Dermis microvascular lymphatic vessel endothelial cell (primary cell): ENCODE data around the gene SEMA5B. TPM values are rescaled to one million over a fixed set of nuclear protein-coding genes. Genes with fewer than 3 reads are reported as not detected.

Experiments
- DNase-seq, 2 donors: peaks; one replicate each; pipeline versions ENCODE4 v3.0.0 to v3.0.0-alpha.2; 2010; ENCODE audit warnings: low read depth in 2 of 2
- total RNA-seq: library from RNA; depleted of rRNA; stranded (reverse); fragments of >200 nt; gene quantifications from 2 replicates; pipeline ENCODE4 v1.2.1, GENCODE V29; 2014

The SEMA5B gene
- total RNA-seq, 1 donor from 2014 or later, result under 0.01 TPM

DNA sequence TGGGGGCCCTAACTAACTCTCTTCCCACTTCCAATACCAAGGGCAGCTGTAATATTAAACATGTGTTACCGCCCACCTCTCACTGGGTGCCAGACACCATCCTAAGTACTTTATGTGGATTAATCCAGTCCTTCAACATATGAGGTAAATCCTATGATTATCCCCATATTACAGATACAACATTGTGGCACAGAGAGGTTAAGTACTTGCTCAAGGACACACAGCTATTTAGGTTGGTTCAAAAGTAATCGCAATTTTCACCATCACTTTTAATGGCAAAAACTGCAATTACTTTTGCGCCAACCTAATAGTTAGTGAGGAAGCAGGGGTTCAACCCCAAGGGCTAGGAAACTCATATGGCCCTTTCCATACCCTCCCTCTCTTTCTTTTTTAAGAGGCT is 100.8 kb downstream of the SEMA5B start:
- DNase-seq, result no peak

DNA sequence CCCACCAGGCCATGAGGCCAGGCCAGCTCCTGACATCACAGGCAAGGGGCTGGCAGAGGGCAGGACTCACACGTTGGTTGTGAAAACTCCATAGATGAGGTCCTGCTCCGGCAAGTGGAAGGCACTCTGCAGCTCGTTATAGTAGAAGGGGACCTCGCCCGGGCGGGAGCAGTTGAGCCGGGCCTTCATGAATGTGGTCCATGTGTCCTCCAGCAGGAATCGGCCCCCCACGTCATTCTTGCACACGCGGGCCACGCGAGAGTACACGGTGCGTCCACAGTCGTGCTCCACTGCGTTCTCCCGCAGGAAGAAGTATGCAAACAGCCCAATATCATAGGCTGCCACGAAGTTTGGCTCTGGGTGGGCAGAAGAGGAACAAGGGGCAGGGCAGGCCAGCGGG is 101.2 kb downstream of the SEMA5B start:
- DNase-seq, result no peak

DNA sequence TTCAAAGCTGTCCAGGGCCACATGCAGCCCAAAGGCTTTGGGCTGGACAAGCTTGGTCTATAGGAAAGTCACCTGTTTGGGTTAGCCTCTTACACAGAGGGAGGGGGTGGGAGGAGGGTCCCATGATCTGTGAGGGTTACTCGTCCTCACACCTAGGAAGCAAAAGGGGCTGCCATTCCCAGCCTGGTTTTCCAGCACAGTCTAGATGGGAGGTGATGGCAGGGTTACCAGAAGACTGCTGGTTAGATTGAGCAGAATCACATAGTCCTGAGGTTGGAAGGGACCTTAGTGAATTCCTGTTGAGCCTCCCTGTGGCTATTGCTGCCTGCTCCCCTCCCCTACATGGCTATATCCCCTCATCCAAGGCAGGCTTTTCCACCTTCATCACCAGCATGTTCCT is 101.8 kb downstream of the SEMA5B start:
- no peak for DNase-seq

- DNase-seq, result no peak
Observed at GRCh38 chr3:122924056-122924455, 103.5 kb downstream of the SEMA5B start.

GRCh38 chr3:122923611-122924010 is 104.0 kb downstream of the SEMA5B start:
- DNase-seq, result no peak

DNA sequence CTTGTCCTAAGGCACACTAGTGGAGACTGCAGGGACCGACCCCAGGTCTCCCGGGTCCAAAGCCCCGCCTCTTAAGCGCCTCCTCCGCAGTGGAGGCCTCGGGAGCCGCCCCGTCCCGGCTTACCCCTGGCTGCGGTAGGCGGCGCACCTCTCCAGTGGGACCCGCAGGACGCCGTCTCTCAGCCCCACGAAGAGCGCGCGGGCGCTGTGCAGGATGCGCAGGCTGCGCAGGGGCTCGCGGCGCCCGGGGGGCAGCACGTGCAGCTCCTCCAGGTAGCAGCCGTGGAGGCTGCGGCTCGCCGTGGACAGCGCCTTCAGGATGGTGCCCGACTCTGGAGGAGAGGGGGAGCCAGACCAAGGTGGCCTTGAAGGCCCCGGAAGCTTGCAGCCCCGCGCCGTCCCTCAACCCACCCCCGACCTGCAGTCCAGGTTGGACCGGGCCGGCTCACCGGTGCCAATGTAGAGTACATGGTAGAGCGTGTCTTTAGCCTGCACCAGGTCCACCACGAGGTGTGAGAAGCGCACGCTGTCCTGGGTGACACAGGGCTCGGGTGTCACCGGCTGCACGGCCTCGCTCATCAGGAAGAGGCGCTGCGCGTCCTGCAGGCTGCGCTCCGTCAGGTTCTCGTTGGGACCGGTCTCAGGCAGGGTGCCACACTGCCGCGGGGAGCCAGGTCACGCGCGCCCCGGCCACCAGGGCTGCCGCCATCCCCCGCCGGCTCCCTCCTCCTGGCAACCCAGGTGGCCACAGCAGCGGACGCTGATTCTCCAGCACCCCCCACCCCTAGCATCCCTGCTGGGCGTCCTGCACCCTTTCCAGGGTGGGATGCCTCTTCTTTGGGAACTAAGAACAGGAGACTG is 105.5 kb downstream of the SEMA5B start:
- DNase-seq, result no peak

DNA sequence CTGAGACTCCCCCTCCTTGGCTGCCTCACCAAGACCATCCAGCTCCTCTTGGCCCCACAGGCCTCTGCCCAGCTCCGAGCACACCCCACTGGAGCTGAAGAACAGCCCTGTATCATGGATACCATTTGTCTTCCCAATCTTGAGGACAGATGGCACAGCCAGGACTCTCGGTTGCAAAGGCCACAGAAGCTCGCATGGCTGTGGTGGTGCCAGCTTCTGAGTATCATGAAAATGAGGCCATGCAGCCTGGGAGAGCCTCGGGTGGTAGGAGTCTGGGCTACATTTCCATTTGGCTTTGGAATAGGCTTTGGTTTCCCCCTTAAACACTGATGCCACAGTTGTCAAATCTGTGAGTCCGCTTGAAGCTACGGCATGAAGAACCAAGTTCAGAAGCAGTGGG is 106.6 kb downstream of the SEMA5B start:
- DNase-seq, result no peak

- DNase-seq, result no peak
Observed at GRCh38 chr3:122919291-122919610, 108.3 kb downstream of the SEMA5B start.

DNA sequence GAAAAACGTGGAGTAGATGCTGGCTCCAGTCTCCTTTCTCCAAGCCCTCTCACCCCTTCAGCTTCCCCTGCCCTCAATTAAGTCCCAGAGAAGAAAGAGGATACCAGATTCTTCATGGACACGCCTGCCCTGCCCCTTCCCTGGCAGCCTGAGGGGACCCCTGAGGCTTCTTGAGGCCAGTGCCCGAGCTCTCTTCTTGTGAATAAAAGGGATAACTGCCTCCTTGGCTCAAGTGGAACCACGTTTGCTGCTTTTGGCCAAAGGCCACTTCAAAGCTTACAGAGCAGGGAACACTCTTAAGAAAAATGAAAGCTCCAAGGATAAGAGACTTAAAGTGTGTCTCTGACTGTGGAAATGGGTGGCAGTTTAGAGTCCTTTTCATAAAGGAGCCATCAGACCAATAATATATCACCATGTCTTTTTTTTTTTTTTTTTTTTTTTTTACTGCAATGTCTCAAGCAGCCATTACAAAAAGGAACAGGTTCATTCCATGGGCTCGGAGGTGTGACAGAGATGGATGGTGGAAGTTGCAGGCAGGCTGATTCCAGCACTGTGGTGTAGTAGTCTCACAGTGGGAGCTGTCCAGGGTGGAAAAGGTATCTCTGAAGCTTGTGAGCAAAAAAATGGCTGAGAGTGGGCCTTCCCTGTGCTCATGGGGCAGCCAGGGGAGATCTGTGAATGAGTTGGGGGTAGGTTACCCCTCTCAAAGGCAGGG is 108.8 kb downstream of the SEMA5B start:
- peak in 1 of 2 donors; percentile 22 for DNase-seq

DNA sequence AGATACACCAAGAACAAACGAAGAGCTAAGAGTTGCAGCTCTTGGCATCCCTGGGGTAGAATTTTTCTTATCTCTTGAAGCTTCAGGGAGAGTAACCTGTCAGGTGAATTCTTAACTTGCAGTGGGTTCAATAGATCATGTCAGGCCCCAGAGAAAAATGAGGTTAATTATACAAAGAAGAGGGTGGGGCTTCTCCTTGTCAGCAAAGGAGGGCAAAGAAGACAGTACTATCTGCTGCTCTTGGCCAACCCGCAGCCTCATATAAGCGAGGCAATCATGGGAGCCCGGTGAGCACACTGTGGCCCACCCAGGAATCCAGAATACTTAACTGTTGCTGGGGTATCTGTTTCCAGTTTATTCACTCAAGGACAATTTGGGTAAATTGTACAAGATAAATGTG is 110.2 kb downstream of the SEMA5B start:
- no peak for DNase-seq

DNA sequence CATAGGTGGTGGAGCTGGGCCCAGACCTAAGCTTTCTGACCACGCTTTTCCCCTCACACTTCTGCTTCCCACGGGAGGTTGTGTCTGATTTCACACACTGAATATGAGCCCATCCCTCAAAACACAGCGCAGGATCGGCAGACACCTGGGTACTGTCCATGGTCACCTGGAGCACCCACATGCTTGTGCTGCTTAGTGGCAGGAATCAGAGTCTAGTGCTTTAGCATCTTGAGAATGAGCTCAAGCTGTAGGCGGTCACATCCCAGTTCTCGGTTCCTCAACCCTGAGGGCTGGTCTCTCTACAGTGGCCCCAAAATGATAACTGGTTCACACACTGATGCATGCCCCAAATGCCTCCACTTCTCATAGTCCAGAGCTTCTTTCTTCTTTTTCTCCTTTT is 111.0 kb downstream of the SEMA5B start:
- no peak for DNase-seq

- no peak for DNase-seq
Observed at GRCh38 chr3:122916084-122916483, 111.5 kb downstream of the SEMA5B start.

GRCh38 chr3:122915300-122916055 is 112.1 kb downstream of the SEMA5B start:
- no peak for DNase-seq

DNA sequence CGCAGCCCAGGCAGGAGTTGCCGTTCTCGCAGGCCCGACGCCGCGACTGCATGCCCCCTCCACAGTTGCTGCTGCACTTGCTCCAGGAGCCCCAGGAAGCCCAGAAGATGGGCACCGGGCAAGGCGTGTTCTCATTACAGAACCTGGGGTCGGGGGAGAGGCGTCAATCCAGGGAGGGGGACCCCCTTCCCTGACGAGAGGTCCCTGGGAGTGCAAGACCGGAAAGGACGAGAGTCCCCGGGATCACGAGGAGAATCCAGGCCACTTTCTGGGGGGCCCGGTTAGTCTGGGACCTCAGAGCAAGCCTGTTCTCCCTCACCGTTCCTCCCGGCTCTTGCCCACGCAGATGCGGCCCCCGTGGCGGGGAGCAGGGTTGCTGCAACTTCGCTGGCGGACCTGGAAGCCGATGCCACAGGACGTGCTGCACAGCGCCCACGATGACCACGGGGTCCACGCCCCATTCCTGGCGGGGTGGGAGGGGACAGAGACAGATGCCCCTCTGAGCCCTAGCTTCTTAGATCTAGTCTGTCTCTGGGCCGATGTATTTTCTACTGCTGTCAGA is 113.9 kb downstream of the SEMA5B start:
- no peak for DNase-seq

- DNase-seq, result no peak
Observed at GRCh38 chr3:122912772-122913538, 114.6 kb downstream of the SEMA5B start.

GRCh38 chr3:122911901-122912300 is 115.7 kb downstream of the SEMA5B start:
- no peak for DNase-seq

- no peak for DNase-seq
Observed at GRCh38 chr3:122908251-122908650, 119.3 kb downstream of the SEMA5B start.

GRCh38 chr3:122907471-122907870 is 120.1 kb downstream of the SEMA5B start:
- no peak for DNase-seq

GRCh38 chr3:122903171-122903570 is 124.4 kb downstream of the SEMA5B start:
- no peak for DNase-seq

- no peak for DNase-seq
Observed at GRCh38 chr3:122902326-122902725, 125.2 kb downstream of the SEMA5B start.

- DNase-seq, result no peak
Observed at GRCh38 chr3:122898298-122898697, 129.3 kb downstream of the SEMA5B start.
